NT2/D1 (cell line): ENCODE measurements around the gene CERS6.

ENCODE experiments used
- SUZ12 ChIP-seq: IDR thresholded peaks from 2 replicates; pipeline ENCODE4 v1.6.1; 2011; ENCODE audit not compliant: insufficient read length, insufficient read depth; ENCODE audit errors: extremely low read depth
- YY1 ChIP-seq: IDR thresholded peaks from 2 replicates; pipeline ENCODE4 v1.6.1; 2011; ENCODE audit not compliant: insufficient read length, insufficient read depth
- ZNF274 ChIP-seq: IDR thresholded peaks from 2 replicates; pipeline ENCODE4 v1.6.1; 2011; ENCODE audit warnings: mild to moderate bottlenecking, low read depth, low read length

GRCh38 chr2:168521053-168521741 lies 65.1 kb downstream of the CERS6 start:
- TF ChIP-seq SUZ12 = no peak
- TF ChIP-seq ZNF274 = no peak
- no peak for TF ChIP-seq YY1
